RWPE2 (cell line): ENCODE results near the gene ERN2.
A peak's percentile ranks its signal among the peaks of the same experiment; 100 is the strongest.

Source experiments
- ATAC-seq: fragments of 200-7000 bp; cut with Tn5 transposase; 3 replicates; pipeline ENCODE4 v1.9.1; 2021; ENCODE audit warnings: low read depth
- DNase-seq: peaks from one replicate; pipeline ENCODE4 v3.0.0-alpha.2; 2020; ENCODE audit warnings: low spot score
- H3K27ac ChIP-seq: fragments of 450-650 bp; 2 replicates; pipeline ENCODE4 v1.5.1; 2017; ENCODE audit warnings: mild to moderate bottlenecking; ENCODE audit not compliant: poor library complexity, severe bottlenecking
- H3K27me3 ChIP-seq: fragments of 250-450 bp; sonication (Bioruptor Pico); 2 replicates; pipeline ENCODE4 v1.5.1; 2021; ENCODE audit warnings: mild to moderate bottlenecking, moderate library complexity; ENCODE audit not compliant: insufficient read depth, poor library complexity, severe bottlenecking
- H3K36me3 ChIP-seq: fragments of 250-450 bp; sonication (Bioruptor Pico); 2 replicates; pipeline ENCODE4 v1.5.1; 2020; ENCODE audit warnings: low read depth, mild to moderate bottlenecking, moderate library complexity
- H3K4me1 ChIP-seq: fragments of 250-450 bp; sonication (Bioruptor Pico); 2 replicates; pipeline ENCODE4 v1.5.1; 2021; ENCODE audit warnings: mild to moderate bottlenecking, moderate library complexity; ENCODE audit not compliant: insufficient read depth, poor library complexity, severe bottlenecking
- H3K4me3 ChIP-seq: fragments of 250-450 bp; sonication (Bioruptor Pico); 2 replicates; pipeline ENCODE4 v1.5.1; 2021; ENCODE audit warnings: mild to moderate bottlenecking, moderate library complexity; ENCODE audit not compliant: severe bottlenecking
- H3K9me3 ChIP-seq: fragments of 250-450 bp; sonication (Bioruptor Pico); 2 replicates; pipeline ENCODE4 v1.5.1; 2021; ENCODE audit warnings: mild to moderate bottlenecking, moderate library complexity; ENCODE audit not compliant: severe bottlenecking
- CTCF ChIP-seq: fragments of 450-650 bp; IDR thresholded peaks from one replicate; pipeline ENCODE4 v1.5.1; 2017; ENCODE audit warnings: mild to moderate bottlenecking, moderate library complexity; ENCODE audit not compliant: poor library complexity, severe bottlenecking

ERN2 gene

GRCh38 chr16:23663918-23664317, 49.1 kb downstream of the ERN2 start:
- H3K27me3 ChIP-seq: no peaks in the 10 kb centered on the region
- H3K9me3 ChIP-seq: no peaks in the 10 kb centered on the region
- H3K4me1 ChIP-seq: no peaks in the 10 kb centered on the region
- no peak for DNase-seq
- ATAC-seq: no peak
- H3K27ac ChIP-seq: no peak overlapping the region
- TF ChIP-seq CTCF: no peak
- H3K4me3 ChIP-seq: no peak overlapping the region
- peaks cover 89% of the 10 kb centered on the region for H3K36me3 ChIP-seq

DNA sequence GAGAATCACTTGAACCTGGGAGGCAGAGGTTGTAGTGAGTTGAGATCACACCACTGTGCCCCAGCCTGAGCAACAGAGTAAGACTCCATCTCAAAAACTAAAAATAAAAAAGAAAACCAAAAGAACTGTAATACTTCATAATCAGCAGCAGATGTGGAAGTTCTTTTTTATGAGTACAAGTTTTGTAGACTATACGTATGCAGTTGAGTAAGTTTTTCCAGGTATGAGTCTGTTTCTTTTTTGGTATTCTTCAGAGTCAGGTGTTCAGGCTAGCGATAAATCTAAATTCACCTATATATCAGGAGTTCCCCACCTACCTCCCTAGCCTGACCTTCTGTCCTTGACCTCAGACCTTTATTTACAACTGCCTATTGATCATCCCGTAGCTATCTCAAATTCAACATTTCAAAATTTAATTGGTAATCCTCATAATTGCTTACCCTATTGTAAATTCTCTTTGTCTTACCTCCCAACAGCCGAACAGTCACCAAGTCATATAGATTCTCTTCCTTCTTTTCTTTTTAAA, 61.0 kb downstream of the ERN2 start:
- no peak for TF ChIP-seq CTCF
- Histone ChIP-seq H3K4me3 (no peak overlapping the region), H3K27ac (no peak overlapping the region), H3K9me3 (no peaks in the 10 kb centered on the region), H3K4me1 (no peaks in the 10 kb centered on the region), H3K36me3 (peaks cover 51% of the 10 kb centered on the region), H3K27me3 (no peaks in the 10 kb centered on the region)
- ATAC-seq (no peak), DNase-seq (no peak)

DNA sequence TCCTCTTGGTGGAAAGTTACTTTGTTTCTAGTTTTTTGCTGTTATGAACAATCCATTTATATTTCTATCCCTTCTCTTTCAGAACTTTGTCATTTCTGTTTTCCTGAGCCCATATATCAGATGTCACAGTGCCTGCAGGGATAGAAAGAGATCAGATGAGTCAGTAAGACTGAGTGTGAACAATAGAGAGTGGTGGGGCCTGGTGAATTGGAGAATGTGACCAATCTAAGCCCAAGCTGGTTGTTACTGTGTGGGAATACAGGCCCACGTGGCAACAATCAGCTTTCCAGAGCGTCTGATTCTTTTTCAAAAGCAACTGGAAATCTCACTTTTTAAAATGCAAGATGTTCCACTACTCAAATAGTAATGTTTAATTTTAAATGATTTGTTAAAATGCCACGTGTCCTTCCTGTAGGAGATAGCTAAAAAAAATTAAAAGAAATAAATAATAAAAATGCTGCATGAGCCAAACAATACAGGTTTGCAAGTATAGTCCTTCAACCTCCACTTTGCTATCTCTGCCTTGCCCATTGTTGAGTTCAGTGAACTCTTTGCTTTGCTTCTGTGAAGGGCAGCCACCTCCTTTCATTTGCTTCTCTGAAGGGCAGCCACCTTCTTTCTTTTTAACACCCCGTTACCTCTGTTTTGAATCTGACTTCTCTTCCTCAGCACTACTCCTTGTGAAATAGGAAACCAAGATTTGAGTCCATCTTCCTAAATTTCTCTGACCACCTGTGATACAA, 62.2 kb downstream of the ERN2 start:
- H3K4me3 ChIP-seq: no peak overlapping the region
- no peak for TF ChIP-seq CTCF
- H3K4me1 ChIP-seq: no peaks in the 10 kb centered on the region
- DNase-seq: no peak
- no peaks in the 10 kb centered on the region for H3K27me3 ChIP-seq
- H3K9me3 ChIP-seq: no peaks in the 10 kb centered on the region
- H3K27ac ChIP-seq: no peak overlapping the region
- peaks cover 49% of the 10 kb centered on the region for H3K36me3 ChIP-seq
- ATAC-seq: no peak

- Histone ChIP-seq H3K36me3 (peaks cover 46% of the 10 kb centered on the region), H3K27me3 (no peaks in the 10 kb centered on the region), H3K9me3 (no peaks in the 10 kb centered on the region), H3K27ac (peak overlapping the region; percentile 62), H3K4me1 (no peaks in the 10 kb centered on the region), H3K4me3 (peak overlapping the region; percentile 74)
- no peak for TF ChIP-seq CTCF
- DNase-seq (no peak), ATAC-seq (no peak)
These were observed 70.7 kb downstream of the ERN2 start for GRCh38 chr16:23642246-23642774.
